Activated CD4-positive, alpha-beta T cell treated with anti-CD3 and anti-CD28 coated beads for 36 hours (primary cell): ENCODE data around the gene NT5DC2. TPM values are rescaled to one million over a fixed set of nuclear protein-coding genes. Genes with fewer than 3 reads are reported as not detected.
A peak's percentile ranks its signal among the peaks of the same experiment; 100 is the strongest.

Experiments used
- ATAC-seq: fragments of 200-7000 bp; cut with Tn5 transposase; one replicate; pipeline ENCODE4 v1.10.0; 2021; ENCODE audit warnings: mild to moderate bottlenecking, moderate library complexity
- CTCF ChIA-PET: fragments of 350-600 bp; sonication (Branson Sonifier 250); formaldehyde crosslinking; loops from one replicate; lab custom pipeline; 2021; ENCODE audit warnings: antibody characterized with exemption; lab: Charles Lee
- POLR2A ChIA-PET: fragments of 350-600 bp; sonication (Branson Sonifier 250); formaldehyde crosslinking; loops from one replicate; lab custom pipeline; 2021; ENCODE audit warnings: antibody characterized with exemption, inconsistent platforms; lab: Charles Lee
- DNase-seq: peaks from one replicate; pipeline ENCODE4 v3.0.0-alpha.2; 2020
- H3K27ac Mint-ChIP-seq: one replicate; pipeline ENCODE4 v1.8.0; 2021; ENCODE audit warnings: mixed read lengths
- H3K27me3 Mint-ChIP-seq: one replicate; pipeline ENCODE4 v1.8.0; 2021; ENCODE audit warnings: mixed read lengths
- H3K36me3 Mint-ChIP-seq: one replicate; pipeline ENCODE4 v1.8.0; 2021; ENCODE audit warnings: low read depth, mixed read lengths
- H3K4me1 Mint-ChIP-seq: one replicate; pipeline ENCODE4 v1.8.0; 2021; ENCODE audit warnings: mixed read lengths
- H3K4me3 Mint-ChIP-seq: one replicate; pipeline ENCODE4 v1.8.0; 2021; ENCODE audit warnings: mild to moderate bottlenecking, moderate library complexity, mixed read lengths
- H3K9me3 Mint-ChIP-seq: one replicate; pipeline ENCODE4 v1.8.0; 2021; ENCODE audit warnings: low read depth, mixed read lengths
- intact Hi-C, 2 experiments: fragments of 100-400 bp; cut with DNase I in 1 of 2; cut with micrococcal nuclease in 1 of 2; formaldehyde crosslinking; loops; one replicate each; pipeline versions ENCODE4 v1.14.2 to v1.15.1; 2022 to 2024; cut with DNase I, micrococcal nuclease
- total RNA-seq, 2 experiments: library from RNA; stranded (reverse); gene quantifications; one replicate each; pipeline ENCODE4 v1.2.3, GENCODE V29; 2021

NT5DC2 gene
- total RNA-seq, 2 experiments from 2014 or later, result 35.6 to 59.1 TPM

DNA sequence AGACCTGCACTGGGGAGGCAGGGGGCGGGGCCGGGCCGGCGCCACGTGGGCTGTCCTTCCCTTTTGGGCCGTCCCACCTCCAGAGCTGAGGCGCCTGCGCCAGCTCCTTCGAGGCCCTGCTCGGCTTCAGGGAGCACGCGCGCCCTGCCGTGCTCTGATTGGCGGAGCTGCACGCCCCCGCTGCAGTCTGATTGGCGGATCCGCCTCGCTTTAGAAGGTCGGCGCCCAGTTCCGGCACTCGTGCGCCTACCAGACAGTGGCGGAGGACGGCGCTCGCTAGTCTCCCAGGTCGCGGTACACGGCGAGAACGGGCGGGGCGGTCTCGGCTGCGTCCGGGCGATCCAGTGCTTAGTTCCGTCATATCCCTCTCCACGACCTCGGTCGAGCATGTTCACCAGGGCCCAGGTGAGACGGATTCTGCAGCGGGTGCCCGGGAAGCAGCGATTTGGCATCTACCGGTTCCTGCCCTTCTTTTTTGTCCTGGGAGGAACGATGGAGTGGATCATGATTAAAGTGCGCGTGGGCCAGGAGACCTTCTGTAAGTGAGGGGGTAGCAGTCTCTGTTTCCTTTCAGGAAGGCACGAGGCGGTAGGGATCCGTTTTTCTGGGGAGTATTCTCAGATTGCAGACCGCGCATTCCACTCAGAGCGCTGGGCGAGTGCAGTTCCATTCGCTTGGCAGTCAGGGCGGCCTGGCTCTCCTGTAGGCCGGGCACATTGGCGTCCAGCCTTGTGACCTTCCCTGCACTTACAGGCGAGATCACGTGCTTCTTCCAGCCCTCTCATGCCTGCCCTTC lies 2.9 kb upstream of the NT5DC2 start, which contains the start of gene UQCC5:
Gene UQCC5 (plus strand): TSS at position 237 of the 796 bp plus-strand sequence. CDS start 151 bp downstream, at position 388.
- ChIA-PET POLR2A (interaction anchor here (0.6 to 1.2 kb wide), 7 partner anchors 20 to 866 kb away, joined by 3 to 5 read pairs (median 3); partner anchors contain the start of gene PBRM1), CTCF (interaction anchor here (0.6 to 1.7 kb wide), 5 partner anchors 8 to 306 kb away, joined by 3 to 5 read pairs (median 3); no protein-coding TSS in a partner anchor)
- no peaks in the 10 kb centered on the region for H3K9me3 Mint-ChIP-seq
- peaks cover 34% of the 10 kb centered on the region for H3K36me3 Mint-ChIP-seq
- peak within 1 kb of the TSS; percentile 100 for H3K4me3 Mint-ChIP-seq
- H3K27ac Mint-ChIP-seq, result peak within 1 kb of the TSS; percentile 99
- DNase-seq (peak; percentile 99), ATAC-seq (peak; percentile 91)
- intact Hi-C loops, result loop anchor here (1.0 to 10.0 kb wide), 11 partner anchors 81 to 1152 kb away; partner anchors contain the start of genes NISCH (in 2 of the 2), GNL3 (in 1 of the 2), MANF (in 1 of the 2) and PARP3 (in 1 of the 2)
- no peaks in the 10 kb centered on the region for H3K27me3 Mint-ChIP-seq
- H3K4me1 Mint-ChIP-seq, result peaks cover 49% of the 10 kb centered on the region

- H3K9me3 Mint-ChIP-seq, result no peaks in the 10 kb centered on the region
- no peak overlapping the region for H3K27ac Mint-ChIP-seq
- DNase-seq (no peak), ATAC-seq (no peak)
- ChIA-PET CTCF (interaction anchor here (0.6 to 1.7 kb wide), 5 partner anchors 9 to 306 kb away, joined by 3 to 5 read pairs (median 3); no protein-coding TSS in a partner anchor), POLR2A (interaction anchor here (0.6 to 1.2 kb wide), 7 partner anchors 21 to 866 kb away, joined by 3 to 5 read pairs (median 3); partner anchors contain the start of gene PBRM1)
- H3K4me1 Mint-ChIP-seq, result peaks cover 49% of the 10 kb centered on the region
- H3K4me3 Mint-ChIP-seq, result peak overlapping the region; percentile 100
- no peaks in the 10 kb centered on the region for H3K27me3 Mint-ChIP-seq
- intact Hi-C loops, result loop anchor here (1.0 to 10.0 kb wide), 11 partner anchors 81 to 1151 kb away; partner anchors contain the start of genes NISCH (in 2 of the 2), GNL3 (in 1 of the 2), MANF (in 1 of the 2) and PARP3 (in 1 of the 2)
- H3K36me3 Mint-ChIP-seq, result peaks cover 31% of the 10 kb centered on the region
Observed at GRCh38 chr3:52536112-52536368, 2.4 kb upstream of the NT5DC2 start.

- no peak for ATAC-seq
- ChIA-PET POLR2A (interaction anchor here (0.6 to 1.2 kb wide), 7 partner anchors 21 to 865 kb away, joined by 3 to 5 read pairs (median 3); partner anchors contain the start of gene PBRM1), CTCF (interaction anchor here (0.6 to 1.7 kb wide), 5 partner anchors 9 to 307 kb away, joined by 3 to 5 read pairs (median 3); no protein-coding TSS in a partner anchor)
- Mint-ChIP-seq H3K36me3 (peaks cover 26% of the 10 kb centered on the region), H3K27ac (no peak overlapping the region), H3K9me3 (no peaks in the 10 kb centered on the region), H3K27me3 (no peaks in the 10 kb centered on the region), H3K4me1 (peaks cover 45% of the 10 kb centered on the region), H3K4me3 (peak overlapping the region; percentile 100)
- no peak for DNase-seq
- intact Hi-C loops, result loop anchor here (1.0 to 10.0 kb wide), 11 partner anchors 80 to 1151 kb away; partner anchors contain the start of genes NISCH (in 2 of the 2), GNL3 (in 1 of the 2), MANF (in 1 of the 2) and PARP3 (in 1 of the 2)
Observed at GRCh38 chr3:52535411-52536111, 1.9 kb upstream of the NT5DC2 start.

DNA sequence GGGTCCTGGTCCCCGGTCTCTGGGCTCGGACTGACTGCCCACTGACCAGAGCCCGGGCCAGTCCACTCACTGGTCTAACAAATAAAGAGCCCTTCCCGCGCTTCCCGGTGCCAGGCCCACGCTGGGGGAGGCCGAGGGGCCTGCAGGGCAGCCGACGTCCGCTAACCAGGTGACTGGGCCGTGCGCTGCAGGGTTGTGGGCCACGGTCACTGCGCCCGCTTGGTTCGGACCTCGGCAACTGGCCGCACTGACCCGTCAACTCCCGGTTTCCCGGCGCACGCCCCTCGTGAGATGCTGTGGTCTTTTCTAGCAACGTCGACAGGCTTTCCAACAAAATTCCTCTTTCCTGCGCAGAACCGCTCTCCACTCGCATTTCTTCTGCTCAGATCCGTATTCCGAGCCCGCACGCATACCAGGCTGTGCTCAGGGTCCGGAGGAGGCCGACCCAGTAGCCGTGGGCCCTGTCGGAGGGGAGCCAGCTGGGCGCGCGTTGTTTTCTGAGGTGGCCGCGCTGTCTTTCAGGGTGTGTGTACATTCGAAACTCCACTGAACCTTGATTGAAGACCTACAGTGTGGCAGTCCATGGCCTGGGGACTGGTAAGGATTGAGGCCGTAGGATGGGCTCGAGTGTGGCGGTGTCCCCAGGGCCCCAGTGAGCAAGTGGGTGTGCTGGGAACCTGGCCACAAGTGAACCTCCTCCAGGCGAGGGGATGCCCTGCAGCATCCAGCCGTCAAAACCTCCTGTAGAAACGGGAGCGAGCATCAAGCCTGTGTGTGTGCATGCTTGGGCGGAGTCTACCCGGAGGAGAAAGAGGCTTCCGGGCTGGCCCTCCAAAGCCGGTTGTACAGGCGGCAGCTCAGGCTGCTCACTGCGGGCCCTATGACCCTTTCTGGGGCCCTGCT lies 875 bp upstream of the NT5DC2 start:
- H3K4me1 Mint-ChIP-seq, result peaks cover 39% of the 10 kb centered on the region
- peak overlapping the region; percentile 79 for H3K27ac Mint-ChIP-seq
- CTCF ChIA-PET, result no interaction called here
- H3K9me3 Mint-ChIP-seq, result no peaks in the 10 kb centered on the region
- DNase-seq (no peak), ATAC-seq (no peak)
- POLR2A ChIA-PET, result no interaction called here
- peaks cover 22% of the 10 kb centered on the region for H3K36me3 Mint-ChIP-seq
- intact Hi-C loops, result loop anchor here in 1 of 2 experiments (5.0 to 10.0 kb wide), 3 partner anchors 257 to 1150 kb away; partner anchors contain the start of genes DCP1A, MANF and WDR82
- peak overlapping the region; percentile 72 for H3K4me3 Mint-ChIP-seq
- no peaks in the 10 kb centered on the region for H3K27me3 Mint-ChIP-seq

- Mint-ChIP-seq H3K27me3 (no peaks in the 10 kb centered on the region), H3K27ac (no peak overlapping the region), H3K9me3 (no peaks in the 10 kb centered on the region), H3K36me3 (peaks cover 14% of the 10 kb centered on the region), H3K4me1 (peaks cover 27% of the 10 kb centered on the region), H3K4me3 (peak overlapping the region; percentile 73)
- CTCF ChIA-PET, result interaction anchor here (0.6 to 0.7 kb wide), 2 partner anchors 76 to 90 kb away, joined by 3 read pairs; no protein-coding TSS in a partner anchor
- peak; percentile 57 for DNase-seq
- no peak for ATAC-seq
- POLR2A ChIA-PET, result interaction anchor here (0.6 kb wide), 1 partner anchor 39 kb away, joined by 3 read pairs; no protein-coding TSS in a partner anchor
- intact Hi-C loops, result loop anchor here in 1 of 2 experiments (1.0 to 10.0 kb wide), 3 partner anchors 379 to 1148 kb away; partner anchors contain the start of genes DCP1A, MANF and POC1A
Observed at GRCh38 chr3:52532838-52533622, 627 bp downstream of the NT5DC2 start.

- H3K27ac Mint-ChIP-seq, result no peak overlapping the region
- H3K9me3 Mint-ChIP-seq, result no peaks in the 10 kb centered on the region
- peaks cover 22% of the 10 kb centered on the region for H3K4me1 Mint-ChIP-seq
- H3K4me3 Mint-ChIP-seq, result peak overlapping the region; percentile 73
- peak; percentile 58 for DNase-seq
- POLR2A ChIA-PET, result interaction anchor here (0.6 kb wide), 1 partner anchor 39 kb away, joined by 3 read pairs; no protein-coding TSS in a partner anchor
- intact Hi-C loops, result loop anchor here in 1 of 2 experiments (5.0 to 10.0 kb wide), 2 partner anchors 815 to 1148 kb away; partner anchors contain the start of genes DCP1A and MANF
- H3K27me3 Mint-ChIP-seq, result no peaks in the 10 kb centered on the region
- peaks cover 9% of the 10 kb centered on the region for H3K36me3 Mint-ChIP-seq
- no peak for ATAC-seq
- CTCF ChIA-PET, result interaction anchor here (0.6 kb wide), 1 partner anchor 8 kb away, joined by 3 read pairs; no protein-coding TSS in a partner anchor
Observed at GRCh38 chr3:52532517-52532837, 1.2 kb downstream of the NT5DC2 start.

DNA sequence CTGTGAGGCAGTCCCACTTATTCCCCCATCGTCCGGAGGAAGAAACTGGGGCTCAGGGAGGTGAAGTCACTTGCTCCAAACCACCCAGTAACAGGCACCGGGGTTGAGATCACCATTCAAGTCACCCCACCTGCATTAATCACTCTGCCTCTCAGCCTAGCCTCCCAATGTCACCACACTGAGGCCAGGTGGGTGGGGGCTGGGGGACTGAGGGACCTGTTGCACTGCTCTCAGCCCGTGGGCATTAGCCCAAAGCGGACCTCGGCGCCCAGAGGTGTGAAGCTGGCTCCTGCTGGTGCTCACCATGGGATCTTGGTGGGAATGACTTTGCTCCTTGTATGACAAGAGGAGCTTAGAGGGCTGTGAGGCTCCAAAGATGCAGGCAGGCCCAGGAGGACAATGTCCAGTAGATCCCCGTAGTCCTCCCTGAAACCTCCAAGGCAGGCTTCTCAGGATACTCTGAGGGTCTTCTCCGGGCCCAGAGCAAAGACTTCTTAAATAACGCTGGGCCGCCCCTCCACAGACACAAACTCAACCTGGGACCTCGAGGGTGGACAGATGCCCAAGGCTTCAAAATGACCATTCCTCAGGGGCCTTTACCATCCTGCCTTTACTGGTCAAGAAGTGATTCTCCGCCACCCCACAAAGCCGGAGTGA lies 1.7 kb downstream of the NT5DC2 start:
- no peak overlapping the region for H3K27ac Mint-ChIP-seq
- H3K9me3 Mint-ChIP-seq, result no peaks in the 10 kb centered on the region
- peaks cover 18% of the 10 kb centered on the region for H3K4me1 Mint-ChIP-seq
- no peaks in the 10 kb centered on the region for H3K27me3 Mint-ChIP-seq
- ATAC-seq (no peak), DNase-seq (no peak)
- intact Hi-C loops, result loop anchor here in 1 of 2 experiments (5.0 to 10.0 kb wide), 2 partner anchors 815 to 1147 kb away; partner anchors contain the start of genes DCP1A and MANF
- POLR2A ChIA-PET, result interaction anchor here (0.6 kb wide), 1 partner anchor 40 kb away, joined by 3 read pairs; no protein-coding TSS in a partner anchor
- peak overlapping the region; percentile 73 for H3K4me3 Mint-ChIP-seq
- H3K36me3 Mint-ChIP-seq, result peaks cover 6% of the 10 kb centered on the region
- CTCF ChIA-PET, result interaction anchor here (0.6 kb wide), 1 partner anchor 9 kb away, joined by 3 read pairs; no protein-coding TSS in a partner anchor

DNA sequence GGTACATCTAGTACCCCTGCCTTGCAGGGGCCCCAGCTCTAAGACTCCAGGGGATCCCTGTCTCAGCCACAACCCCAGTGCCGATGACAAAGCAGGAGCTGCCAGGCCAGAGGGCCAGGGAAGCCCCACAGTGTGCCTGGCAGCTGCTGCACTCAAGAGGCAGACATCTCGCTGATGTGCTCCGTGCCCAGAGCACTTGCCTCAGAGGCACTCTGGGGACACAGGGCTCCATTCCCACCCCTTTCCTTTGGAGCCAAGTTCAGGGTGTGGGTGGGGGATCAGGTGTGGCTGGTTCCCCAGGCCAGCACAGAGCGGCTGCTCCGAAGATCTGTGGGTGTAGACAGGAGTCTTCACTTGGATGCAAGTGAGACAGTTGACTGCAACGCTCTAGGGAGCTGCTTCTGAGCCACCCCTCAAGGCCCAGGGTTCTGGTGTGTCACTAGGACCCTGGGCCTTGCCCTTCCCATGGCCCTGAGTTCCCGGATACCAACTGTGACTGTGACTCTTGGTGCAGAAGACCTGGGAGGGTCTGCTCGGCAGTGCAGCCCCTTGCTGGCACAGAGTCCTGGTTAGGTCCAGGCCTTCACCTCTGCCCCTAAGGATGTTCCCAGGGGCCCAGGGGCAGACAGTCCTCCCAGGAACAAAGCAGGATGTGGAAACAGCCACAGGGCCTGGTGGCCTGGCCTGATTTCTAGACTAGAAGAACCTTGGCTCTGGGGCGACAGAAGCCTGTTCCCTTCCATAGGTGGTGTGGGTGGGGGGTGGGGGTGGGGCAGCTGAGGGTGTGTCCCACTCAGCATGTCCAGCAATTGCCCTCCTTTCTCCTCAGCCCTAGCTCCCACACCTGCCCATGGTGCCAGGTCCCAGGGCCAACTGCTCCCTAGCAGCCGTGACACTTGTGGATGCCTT lies 2.5 kb downstream of the NT5DC2 start:
- no peaks in the 10 kb centered on the region for H3K27me3 Mint-ChIP-seq
- DNase-seq (peak; percentile 5), ATAC-seq (no peak)
- intact Hi-C loops, result loop anchor here in 1 of 2 experiments (5.0 to 10.0 kb wide), 2 partner anchors 816 to 1146 kb away; partner anchors contain the start of genes DCP1A and MANF
- no peaks in the 10 kb centered on the region for H3K9me3 Mint-ChIP-seq
- CTCF ChIA-PET, result no interaction called here
- H3K4me1 Mint-ChIP-seq, result peaks cover 17% of the 10 kb centered on the region
- no peak overlapping the region for H3K27ac Mint-ChIP-seq
- POLR2A ChIA-PET, result no interaction called here
- no peak overlapping the region for H3K4me3 Mint-ChIP-seq
- H3K36me3 Mint-ChIP-seq, result peaks cover 3% of the 10 kb centered on the region
